Smooth muscle cell of the brain vasculature (primary cell): ENCODE data around the gene BEND6.

Source experiments
- DNase-seq: peaks from one replicate; pipeline ENCODE4 v3.0.0-alpha.2; 2012; ENCODE audit warnings: low read depth, low spot score

The BEND6 gene

GRCh38 chr6:56940463-56940862 is 14.4 kb upstream of the BEND6 start:
- DNase-seq, result no peak

- DNase-seq, result no peak
These were observed 13.9 kb upstream of the BEND6 start for GRCh38 chr6:56940977-56941376.

DNA sequence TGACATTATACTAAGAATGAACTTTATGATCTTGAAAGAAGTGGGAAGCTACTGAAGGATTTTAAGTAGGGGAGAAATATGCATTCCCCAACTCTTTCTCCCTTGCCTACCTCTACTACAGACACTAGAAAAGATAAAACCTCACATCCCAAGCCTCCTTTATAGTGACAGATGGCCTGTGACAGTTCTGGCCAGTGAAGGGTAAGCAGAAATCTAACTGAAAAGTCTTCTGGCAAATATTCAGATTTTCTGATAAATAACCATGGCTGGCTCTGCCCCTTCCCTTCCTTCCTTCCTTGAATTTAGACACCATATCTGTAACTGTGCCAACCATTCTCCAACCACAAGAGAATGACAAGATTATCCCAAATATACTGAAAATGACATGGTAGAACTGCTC is 10.2 kb upstream of the BEND6 start:
- no peak for DNase-seq

DNA sequence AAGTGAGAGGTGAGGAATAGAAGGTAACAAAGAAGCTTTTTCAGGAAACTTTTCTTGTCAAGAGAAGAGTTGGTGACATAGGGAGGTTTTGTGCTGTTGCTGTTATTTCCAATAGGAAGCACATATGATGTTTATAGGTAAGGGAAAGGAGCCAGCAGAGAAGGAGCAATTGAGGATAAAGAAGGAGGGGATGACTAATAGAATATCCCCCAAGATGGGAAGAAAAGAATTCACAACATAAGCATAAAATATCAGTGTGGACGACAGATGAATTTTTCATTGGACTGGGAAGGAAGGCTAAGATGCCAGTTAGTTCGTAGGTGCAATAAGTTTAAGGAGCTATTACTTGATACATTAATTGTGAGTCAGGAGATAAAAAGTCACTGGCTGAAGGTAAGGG is 8.5 kb upstream of the BEND6 start:
- DNase-seq, result no peak

DNA sequence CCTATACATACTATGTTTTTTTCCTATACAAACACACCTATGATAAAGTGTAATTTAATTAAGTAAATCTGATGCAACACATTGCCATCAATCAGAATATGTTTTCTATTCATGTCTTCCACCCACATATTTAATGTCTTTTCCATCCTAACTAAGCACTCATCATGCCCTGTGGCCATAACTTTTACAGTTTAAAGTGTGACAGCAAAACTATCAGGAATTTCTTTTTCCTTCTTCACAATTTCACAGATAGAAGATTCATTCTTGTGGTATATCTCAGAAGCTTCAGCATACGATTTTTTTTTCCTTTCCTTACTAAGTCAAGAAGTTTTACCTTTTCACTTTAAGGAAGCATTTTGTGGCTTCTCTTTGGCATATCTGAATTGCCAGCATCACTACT is 7.0 kb upstream of the BEND6 start:
- no peak for DNase-seq

DNA sequence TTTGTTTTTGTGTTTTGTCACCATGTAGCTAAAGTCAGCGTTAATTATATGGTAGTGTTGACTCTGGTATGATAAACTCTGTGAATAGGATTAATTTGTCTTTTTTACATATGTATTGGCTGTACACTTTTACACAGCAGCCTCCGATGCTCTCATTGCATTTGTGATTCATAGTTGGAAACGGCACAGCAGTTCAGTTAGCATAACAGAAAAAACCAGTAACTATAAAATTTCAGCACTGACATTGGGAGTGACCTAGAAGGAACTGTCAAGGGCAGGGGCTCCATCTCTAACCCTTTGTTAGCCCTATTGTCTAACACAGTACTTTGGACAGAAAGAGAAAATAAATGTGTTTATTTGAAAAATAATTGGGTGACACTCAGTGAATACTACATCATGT is 5.6 kb upstream of the BEND6 start:
- DNase-seq, result no peak

- DNase-seq, result no peak
These were observed 4.9 kb upstream of the BEND6 start for GRCh38 chr6:56949925-56950495.

- no peak for DNase-seq
These were observed 3.7 kb upstream of the BEND6 start for GRCh38 chr6:56951049-56951831.

DNA sequence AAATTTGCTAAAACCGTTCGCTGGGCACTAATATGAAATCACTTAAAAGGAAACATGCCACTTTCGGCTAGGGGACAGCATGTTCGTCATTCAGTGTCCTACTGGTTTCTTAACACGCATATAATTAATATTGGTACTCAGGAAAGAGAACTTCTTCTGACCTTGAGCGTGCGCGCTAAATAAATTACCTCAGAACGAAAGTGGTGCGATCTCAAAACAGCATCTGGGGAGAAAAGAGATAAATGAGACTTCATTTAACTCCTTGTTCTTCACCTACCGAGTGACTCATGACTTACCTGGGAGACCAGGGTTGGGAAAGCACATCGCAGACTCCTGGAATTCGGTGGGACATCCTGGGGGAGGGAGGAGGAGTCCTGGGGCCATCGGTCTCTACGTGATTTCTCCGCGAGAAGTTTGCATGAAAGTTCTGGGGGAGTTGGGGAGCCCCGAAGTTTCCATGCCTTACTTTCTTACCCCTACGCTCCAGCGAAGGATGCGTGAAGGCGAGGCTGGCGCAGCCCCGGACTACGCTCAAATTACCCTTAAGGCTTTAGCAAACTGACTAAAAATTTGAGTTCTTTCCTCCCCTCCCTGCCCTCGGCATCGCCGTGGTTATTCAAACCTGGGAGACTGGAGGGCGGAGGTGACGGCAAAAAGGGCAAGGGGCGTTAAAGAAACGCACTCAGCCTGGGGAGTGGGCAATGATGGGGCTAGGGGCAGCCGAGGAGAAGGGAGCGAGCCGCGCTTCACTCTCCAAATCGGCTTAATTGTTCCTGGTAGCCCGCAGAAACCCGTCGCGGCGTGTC is 1.1 kb upstream of the BEND6 start:
- no peak for DNase-seq

DNA sequence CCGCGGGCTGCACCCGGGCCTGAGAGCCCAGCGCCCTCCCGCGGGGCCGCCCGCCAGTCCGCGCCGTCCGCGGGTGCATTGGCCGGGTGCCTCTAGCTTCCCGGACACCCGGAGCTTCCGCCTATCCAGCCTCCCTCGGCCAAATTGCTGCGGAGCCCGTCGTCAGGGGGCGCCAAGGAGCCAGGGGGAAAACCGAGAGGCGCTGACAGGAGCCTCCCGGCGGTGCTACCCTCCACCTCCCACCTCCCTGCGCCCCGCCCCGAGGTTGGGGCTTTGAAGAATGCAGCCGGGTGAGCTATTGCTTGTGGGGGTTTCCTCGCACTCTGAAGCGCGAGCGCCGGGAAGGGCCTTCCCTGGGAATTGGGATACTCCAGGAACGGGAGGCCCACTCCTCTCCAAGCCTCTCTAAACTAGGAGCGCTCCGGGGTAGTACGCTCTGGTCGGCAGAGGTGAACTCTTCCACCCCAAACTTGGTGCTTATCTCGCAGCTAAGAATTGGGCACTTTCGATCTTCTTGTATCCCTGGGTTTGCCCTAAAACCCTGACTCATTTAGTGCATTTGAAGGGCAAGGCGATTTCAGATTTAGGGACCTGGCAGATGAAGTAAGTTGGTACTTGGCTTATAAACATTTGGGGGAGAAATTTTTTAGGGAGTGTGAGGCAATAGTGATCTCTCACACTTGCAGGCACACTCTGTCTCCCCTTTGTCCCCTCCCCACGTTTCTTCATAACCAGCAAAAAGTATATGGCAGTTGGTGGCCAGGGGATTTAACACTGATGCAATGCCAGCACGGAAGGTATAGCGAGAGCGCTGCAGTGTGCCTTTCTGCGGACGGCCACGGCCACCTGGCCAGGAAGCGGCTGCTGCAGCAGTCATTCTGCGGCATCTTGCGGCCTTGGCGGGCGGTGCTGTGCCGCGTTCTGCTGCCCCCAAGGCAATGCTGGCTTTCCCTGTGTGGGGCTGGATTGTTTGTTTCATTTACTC is 556 bp downstream of the BEND6 start:
- no peak for DNase-seq

DNA sequence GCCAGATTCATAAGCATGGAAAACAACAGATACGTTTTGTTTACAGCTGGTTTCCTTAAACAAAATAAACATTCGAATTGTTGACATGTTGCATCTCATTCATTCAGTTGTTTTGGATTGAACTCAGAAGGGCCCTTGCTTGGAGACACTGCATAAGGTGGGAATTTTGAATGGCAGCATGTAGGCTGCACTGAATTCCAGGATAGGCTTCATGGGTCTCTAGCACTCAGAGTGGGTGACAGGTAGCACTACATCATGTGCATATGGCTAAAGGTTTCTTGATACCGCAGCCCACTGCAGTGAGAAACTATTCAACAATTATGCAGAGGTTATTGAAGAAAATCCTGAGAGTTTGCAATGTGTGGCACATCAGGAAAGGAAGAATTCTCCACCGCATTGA is 1.6 kb downstream of the BEND6 start:
- no peak for DNase-seq

GRCh38 chr6:56957856-56958255 is 2.9 kb downstream of the BEND6 start:
- no peak for DNase-seq

GRCh38 chr6:56958481-56958880 is 3.6 kb downstream of the BEND6 start:
- DNase-seq, result no peak

DNA sequence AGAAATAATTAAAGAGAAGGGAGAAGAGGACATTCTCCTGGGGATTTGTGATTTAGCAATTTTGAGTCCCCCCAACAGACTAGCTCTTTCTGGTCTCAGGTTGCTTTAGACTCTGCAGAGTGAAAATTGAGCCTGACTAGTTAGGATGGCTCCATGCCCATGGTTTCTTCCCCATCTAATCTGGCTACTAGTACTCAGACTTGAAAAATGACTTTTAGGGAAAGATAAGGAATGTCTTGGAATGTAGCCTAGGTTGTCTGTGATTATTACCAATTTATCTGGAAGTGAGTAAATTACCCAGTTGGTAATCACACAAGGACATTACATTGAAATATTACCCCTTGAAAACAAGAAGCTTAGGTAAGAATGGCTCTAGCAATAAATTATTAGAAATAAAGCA is 4.2 kb downstream of the BEND6 start:
- no peak for DNase-seq

- DNase-seq, result no peak
These were observed 5.0 kb downstream of the BEND6 start for GRCh38 chr6:56959938-56960337.

DNA sequence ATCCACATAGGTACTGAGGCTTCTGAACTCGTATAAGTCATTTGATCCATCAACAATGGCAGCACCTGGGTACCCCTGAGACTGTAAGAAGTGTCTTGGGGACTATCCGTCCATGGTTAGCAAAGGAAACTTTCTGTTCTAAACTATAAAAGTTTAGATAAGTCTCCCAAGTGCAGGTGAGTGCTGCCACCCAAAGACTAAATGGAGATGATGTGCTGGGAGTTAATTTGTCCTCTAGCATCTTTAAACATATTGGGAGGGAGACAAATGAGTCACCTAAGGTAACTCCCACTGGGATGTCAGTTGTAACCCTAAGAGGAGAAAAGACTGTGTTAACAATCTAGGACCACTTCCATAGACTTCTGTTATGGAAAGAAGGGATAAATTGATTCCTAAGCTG is 6.2 kb downstream of the BEND6 start:
- DNase-seq, result no peak

DNA sequence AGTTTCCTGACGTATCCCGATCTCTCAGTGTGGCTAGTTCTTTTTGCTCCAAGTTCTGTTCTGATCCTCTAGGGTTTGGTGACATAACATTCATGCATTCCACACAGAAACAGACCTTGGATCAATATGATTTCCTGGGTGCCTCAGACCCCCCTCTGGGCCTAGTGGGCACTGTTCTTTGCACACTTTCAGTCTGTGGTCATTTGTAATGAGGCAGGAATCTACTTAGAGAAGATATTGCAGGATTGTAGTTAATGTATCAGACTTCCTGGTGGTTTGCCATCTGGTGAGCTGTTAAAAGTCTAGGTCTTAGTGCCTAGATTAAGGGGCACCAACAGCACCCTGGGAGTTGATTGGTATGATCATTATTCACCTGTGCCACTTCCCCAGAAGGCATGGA is 7.5 kb downstream of the BEND6 start:
- no peak for DNase-seq

- DNase-seq, result no peak
These were observed 8.1 kb downstream of the BEND6 start for GRCh38 chr6:56963043-56963442.

GRCh38 chr6:56963793-56964192 is 8.9 kb downstream of the BEND6 start:
- no peak for DNase-seq

DNA sequence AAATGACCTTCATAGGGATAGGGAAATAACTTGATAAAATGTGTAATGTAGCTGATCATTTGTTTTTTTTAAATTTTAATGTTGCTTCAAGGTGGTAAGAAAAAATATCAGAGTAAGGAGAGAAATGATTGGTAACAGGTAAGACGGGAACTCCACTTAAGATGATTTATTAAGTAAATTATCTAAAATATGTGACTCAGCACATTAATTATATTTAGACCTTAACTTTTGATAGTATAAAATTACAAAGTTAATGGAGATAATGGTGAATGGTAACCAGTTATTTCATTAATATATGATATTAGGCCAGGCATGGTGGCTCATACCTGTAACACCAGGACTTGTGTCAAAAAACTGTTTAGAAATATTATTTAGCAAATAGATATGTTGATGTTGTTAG is 10.2 kb downstream of the BEND6 start:
- no peak for DNase-seq

GRCh38 chr6:56970849-56971248 is 15.9 kb downstream of the BEND6 start:
- no peak for DNase-seq

GRCh38 chr6:56977192-56977591 is 22.3 kb downstream of the BEND6 start:
- no peak for DNase-seq
